ENCODE results near the gene RAPGEFL1. TPM values are rescaled to one million over a fixed set of nuclear protein-coding genes. Genes with fewer than 3 reads are reported as not detected.

RAPGEFL1 gene
- total RNA-seq, 4 donors from 2014 or later = 4.8 to 30.0 (median 6.9) TPM

DNA sequence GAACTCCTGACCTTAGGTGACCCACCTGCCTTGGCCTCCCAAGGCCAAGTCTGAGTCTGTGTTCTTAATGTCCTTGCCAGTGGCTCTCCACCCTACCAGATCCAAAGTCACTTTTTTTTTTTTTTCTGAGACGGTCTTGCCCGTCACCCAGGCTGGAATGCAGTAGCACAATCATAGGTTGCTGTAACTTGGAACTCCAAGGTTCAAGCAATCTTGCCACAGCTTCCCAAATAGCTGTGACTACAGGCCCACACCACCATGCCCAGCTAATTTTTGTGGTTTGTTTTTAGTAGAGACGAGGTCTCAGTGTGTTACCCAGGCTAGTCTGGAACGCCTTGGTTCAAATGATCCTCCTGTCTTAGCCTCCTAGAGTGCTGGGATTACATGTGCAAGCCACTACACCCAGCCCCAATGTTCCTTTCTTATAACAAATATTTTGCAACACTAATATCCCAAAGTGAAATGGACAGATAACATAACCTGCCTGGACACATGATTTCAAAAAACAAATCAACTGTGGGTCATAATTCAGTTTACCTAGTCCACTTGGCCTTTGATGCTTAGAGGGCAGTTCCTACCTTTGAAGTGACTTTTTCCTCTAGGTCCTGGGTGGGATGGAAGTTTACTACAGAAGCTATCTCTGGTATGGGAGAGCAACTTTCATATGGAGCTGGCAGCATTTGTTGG is 4.0 kb upstream of the RAPGEFL1 start:
- 79 to 89% methylated on average over 4 of the region's 4 CpGs for WGBS, 2 donors
- Histone ChIP-seq H3K36me3 (peaks cover 2 to 84% (median 5%) of the 10 kb centered on the region in 3 donors), H3K27me3 (no peaks in the 10 kb centered on the region), H3K4me3 (no peak overlapping the region), H3K27ac (no peak overlapping the region), H3K9me3 (no peaks in the 10 kb centered on the region), H3K4me1 (peaks cover 0 to 24% (median 12%) of the 10 kb centered on the region in 4 donors)
- TF ChIP-seq EP300 (IDR thresholded peaks at IDR 0.05) = no peak
- no peak for TF ChIP-seq POLR2A (IDR thresholded peaks at IDR 0.05)
- TF ChIP-seq CTCF (IDR thresholded peaks at IDR 0.05) = no peak
- no peak for DNase-seq (ENCODE audit: low spot score in 2 of 2)

DNA sequence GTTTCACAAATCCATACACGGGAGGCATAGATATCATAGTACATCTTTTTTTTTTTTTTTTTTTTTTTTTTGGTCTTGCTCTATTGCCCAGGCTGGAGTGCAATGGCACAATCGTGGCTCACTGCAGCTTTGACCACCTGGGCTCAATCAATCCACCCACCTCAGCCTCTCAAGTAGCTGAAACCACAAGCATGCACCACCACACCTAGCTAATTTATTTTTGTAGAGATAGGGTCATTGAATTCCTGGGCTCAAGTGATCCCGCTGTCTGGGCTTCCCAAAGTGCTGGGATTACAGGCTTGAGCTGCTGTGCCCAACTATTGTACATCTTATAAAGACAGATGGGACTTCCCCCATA is 3.5 kb upstream of the RAPGEFL1 start:
- Histone ChIP-seq H3K36me3 (peaks cover 2 to 81% (median 5%) of the 10 kb centered on the region in 3 donors), H3K4me1 (peaks cover 0 to 21% (median 11%) of the 10 kb centered on the region in 4 donors), H3K4me3 (no peak overlapping the region), H3K27ac (no peak overlapping the region), H3K9me3 (no peaks in the 10 kb centered on the region), H3K27me3 (no peaks in the 10 kb centered on the region)
- no peak for DNase-seq (ENCODE audit: low spot score in 2 of 2)
- 70 to 83% methylated on average over 3 of the region's 3 CpGs for WGBS, 2 donors
- TF ChIP-seq EP300 (IDR thresholded peaks at IDR 0.05) (no peak), POLR2A (IDR thresholded peaks at IDR 0.05) (no peak)

DNA sequence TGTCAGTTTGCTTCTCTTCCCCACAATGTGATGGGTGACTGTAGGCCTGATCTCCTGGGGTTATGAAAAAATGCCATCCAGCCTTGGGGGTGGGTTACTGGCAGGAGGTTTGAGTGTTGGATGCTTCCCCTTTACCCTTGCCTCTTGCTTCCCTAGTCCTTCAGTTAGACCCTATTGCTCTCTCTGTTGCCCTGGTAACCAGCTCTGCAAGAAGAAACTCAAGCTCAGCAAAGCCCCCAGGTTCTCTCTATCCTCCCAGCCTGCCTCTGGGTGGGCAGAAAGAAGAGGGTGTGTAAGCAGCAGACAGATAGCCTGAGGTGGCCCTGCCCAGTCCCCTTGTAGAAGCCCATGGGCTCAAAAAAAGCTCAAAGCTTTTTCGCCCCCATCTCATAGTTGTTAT is 2.8 kb upstream of the RAPGEFL1 start:
- no peaks in the 10 kb centered on the region for H3K9me3 ChIP-seq
- H3K4me1 ChIP-seq = peaks cover 0 to 21% (median 11%) of the 10 kb centered on the region in 4 donors
- TF ChIP-seq CTCF (IDR thresholded peaks at IDR 0.05) (no peak), EP300 (IDR thresholded peaks at IDR 0.05) (no peak), POLR2A (IDR thresholded peaks at IDR 0.05) (no peak)
- peaks cover 0 to 74% (median 5%) of the 10 kb centered on the region in 3 donors for H3K36me3 ChIP-seq
- no peaks in the 10 kb centered on the region for H3K27me3 ChIP-seq
- H3K4me3 ChIP-seq = no peak overlapping the region
- WGBS, 2 donors = 90 to 100% methylated on average over 1 of the region's 1 CpG
- no peak overlapping the region for H3K27ac ChIP-seq
- DNase-seq (ENCODE audit: low spot score in 2 of 2) = no peak

DNA sequence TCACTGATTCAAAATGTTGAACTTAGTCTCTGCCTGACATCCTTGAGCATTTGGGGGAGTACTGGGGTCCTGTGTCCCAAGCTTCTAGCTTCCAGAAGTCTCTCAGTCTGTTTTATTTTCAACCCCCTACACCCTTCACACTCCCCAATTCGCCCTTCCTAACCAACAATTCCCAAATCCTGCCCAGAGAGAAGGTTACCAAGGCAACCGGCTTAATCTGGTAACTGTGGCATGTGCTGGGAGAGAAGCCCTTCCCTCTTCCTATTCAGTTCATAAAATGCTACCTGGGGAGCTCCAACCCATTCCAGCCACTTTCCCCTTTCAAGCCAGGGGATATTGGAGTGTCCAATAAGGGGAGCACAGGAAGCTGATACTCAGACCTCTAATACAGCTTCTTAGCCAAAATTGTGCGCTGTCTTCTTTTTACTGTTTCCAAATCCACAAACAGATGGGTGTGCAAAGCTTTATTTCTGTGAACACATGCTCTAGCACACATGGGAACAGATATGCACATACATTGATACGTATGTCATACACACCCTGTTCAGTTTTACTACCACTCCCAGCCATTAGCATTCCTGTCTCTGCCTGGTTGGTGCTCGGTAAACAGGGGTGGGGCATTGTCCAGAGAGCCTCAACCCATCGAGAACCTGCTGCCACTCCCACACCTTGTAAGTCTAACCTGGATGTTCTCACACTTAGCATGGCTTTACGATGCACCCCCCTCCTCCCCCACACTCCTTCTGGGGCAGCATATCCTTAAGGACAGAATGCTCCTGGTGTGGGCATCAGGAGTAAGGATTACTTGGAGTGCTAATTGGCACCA is 1.1 kb upstream of the RAPGEFL1 start:
- WGBS, 2 donors = 84% methylated on average over 7 of the region's 7 CpGs
- H3K4me1 ChIP-seq = peaks cover 0 to 37% (median 11%) of the 10 kb centered on the region in 4 donors
- DNase-seq (ENCODE audit: low spot score in 2 of 2) = no peak
- H3K27ac ChIP-seq = peak overlapping the region in 1 of 4 donors; percentile 85
- TF ChIP-seq POLR2A (IDR thresholded peaks at IDR 0.05) (no peak), CTCF (IDR thresholded peaks at IDR 0.05) (no peak), EP300 (IDR thresholded peaks at IDR 0.05) (no peak)
- H3K4me3 ChIP-seq = no peak overlapping the region
- H3K9me3 ChIP-seq = no peaks in the 10 kb centered on the region
- H3K36me3 ChIP-seq = peaks cover 0 to 66% (median 0%) of the 10 kb centered on the region in 3 donors
- no peaks in the 10 kb centered on the region for H3K27me3 ChIP-seq

GRCh38 chr17:40176754-40177110 is 538 bp upstream of the RAPGEFL1 start:
- no peak overlapping the region for H3K4me3 ChIP-seq
- H3K4me1 ChIP-seq = peaks cover 0 to 39% (median 13%) of the 10 kb centered on the region in 4 donors
- no peaks in the 10 kb centered on the region for H3K9me3 ChIP-seq
- DNase-seq (ENCODE audit: low spot score in 2 of 2) = no peak
- WGBS, 2 donors = 71 to 84% methylated on average over 2 of the region's 2 CpGs
- H3K36me3 ChIP-seq = peaks cover 0 to 60% (median 0%) of the 10 kb centered on the region in 3 donors
- no peaks in the 10 kb centered on the region for H3K27me3 ChIP-seq
- peak overlapping the region in 2 of 4 donors; percentile 65 to 85 for H3K27ac ChIP-seq
- TF ChIP-seq CTCF (IDR thresholded peaks at IDR 0.05) = no peak
- no peak for TF ChIP-seq EP300 (IDR thresholded peaks at IDR 0.05)
- TF ChIP-seq POLR2A (IDR thresholded peaks at IDR 0.05) = no peak
